HK-2 (cell line): Measurements from ENCODE around the gene PAIP1.
A peak's percentile ranks its signal among the peaks of the same experiment; 100 is the strongest.
"Not testable (repeated sequence)": the region's sequence is repeated elsewhere in the genome, so short reads cannot be mapped to it uniquely, and the experiment has no call there.

Experiments
- DNase-seq: peaks from one replicate; pipeline ENCODE4 v3.0.0-alpha.2; 2018; ENCODE audit not compliant: unreplicated experiment

PAIP1 gene

DNA sequence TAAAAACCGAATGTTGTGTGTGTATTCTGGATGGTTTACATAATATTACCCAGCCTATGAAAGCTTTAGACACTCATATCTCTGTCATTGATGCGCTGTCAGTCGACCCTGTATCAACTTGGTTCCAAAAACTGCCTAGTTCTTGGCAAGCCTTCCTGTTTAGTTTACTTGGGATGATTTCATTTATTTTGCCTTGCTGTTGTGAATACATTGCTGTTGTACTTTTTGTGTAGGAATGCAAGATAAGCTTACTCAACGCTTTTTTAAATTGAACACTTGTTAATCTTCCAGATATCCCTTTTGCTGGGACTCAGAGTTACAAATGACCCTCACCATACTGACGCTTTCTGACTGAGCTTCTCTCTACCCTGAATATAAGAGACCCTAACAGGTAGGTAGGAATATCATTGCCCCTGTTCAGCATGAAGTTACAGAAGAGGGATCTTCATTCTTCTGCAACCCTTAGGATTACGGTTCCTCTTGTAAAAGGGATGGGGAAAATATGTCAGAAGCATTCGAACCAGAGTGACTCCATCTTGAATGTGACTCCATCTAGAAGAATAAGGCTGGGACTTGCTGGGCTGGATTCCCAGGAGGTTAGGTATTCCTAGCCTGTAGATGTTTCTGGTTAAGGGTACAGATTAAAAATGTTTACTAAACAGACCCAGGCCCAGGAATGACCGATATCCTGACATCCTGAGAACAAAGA lies 13.7 kb upstream of the PAIP1 start:
- DNase-seq = no peak

GRCh38 chr5:43569236-43569746 lies 12.4 kb upstream of the PAIP1 start:
- DNase-seq = no peak

- no peak for DNase-seq
Measured at GRCh38 chr5:43567967-43568366, 11.1 kb upstream of the PAIP1 start.

DNA sequence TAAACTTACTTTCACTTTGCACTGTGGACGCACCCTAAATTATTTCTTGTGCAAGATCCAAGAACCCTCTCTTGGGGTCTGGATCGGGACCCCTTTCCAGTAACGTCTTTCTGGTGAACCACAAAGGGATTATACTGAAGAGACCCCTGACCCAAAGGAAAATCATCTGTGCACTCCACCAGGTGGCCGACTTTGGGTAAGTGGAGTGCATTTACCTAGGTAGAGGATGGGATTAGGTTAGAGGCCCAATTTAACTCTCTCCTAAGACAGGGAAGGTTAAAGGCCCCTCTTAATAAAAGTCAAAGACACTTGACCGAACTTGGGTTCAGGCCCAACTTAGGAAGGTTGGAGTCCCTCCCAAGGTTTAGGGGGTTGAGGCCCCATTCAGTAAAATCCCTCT lies 8.2 kb upstream of the PAIP1 start:
- no peak for DNase-seq

DNA sequence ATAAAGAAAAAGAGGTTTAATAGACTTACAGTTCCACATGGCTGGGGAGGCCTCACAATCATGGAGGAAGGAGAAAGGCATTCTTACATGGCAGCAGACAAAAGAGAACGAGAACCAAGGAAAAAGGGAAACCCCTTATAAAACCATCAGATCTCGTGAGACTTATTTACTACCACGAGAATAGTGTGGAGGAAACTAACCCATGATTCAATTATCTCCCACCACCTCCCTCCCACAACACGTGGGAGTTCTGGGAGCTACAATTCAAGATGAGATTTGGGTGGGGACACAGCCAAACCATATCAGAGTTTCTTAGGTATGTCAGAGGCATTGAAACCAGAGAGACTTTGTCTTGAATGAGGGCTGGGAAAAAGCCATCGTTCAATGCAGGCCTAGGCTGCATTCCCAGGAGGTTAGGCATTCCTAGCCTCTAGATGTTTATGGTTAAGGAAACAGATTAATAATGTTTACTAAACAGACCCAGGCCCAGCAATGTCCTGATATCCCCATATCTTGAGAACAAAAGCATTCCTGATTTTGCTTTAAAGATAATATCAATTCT lies 7.5 kb upstream of the PAIP1 start:
- DNase-seq = no peak

DNA sequence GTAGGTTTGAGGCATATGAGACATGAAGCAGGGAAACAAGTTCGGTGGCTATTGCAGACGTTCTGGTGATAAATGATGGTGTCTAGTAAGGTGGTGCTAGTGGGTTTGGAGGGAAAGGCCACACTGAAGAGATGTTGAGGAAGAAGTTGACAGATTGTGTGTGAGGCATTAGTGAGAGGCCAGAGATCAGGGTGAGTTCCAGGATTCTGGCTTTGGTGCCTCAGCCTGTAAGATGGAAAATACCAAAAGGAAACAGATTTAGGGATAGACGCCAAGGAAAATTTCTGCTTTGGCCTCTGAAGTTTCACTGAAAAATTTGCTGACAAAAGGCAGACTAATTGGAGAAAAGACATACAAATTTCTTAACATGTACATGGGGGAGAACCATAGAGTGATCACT lies 6.4 kb upstream of the PAIP1 start:
- DNase-seq = no peak

DNA sequence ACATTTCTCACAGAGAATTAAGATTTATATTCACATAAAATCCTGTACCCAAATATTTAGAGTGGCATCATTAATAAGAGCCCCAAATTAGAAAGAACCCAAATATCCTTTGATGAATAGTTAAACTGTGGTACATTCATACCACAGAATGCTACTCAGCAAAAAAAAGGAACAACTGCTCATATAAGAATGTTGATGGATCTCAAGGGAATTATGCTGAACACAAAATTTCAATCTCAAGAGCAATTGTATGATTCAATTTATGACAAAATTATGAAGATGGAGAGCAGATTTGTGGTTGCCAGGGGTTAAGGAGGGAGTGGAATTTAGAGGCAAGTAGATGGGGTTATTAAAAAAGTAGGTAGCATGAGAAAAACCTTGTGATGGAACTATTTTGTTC lies 4.5 kb upstream of the PAIP1 start:
- DNase-seq = no peak

GRCh38 chr5:43560128-43560527 lies 3.3 kb upstream of the PAIP1 start:
- no peak for DNase-seq

DNA sequence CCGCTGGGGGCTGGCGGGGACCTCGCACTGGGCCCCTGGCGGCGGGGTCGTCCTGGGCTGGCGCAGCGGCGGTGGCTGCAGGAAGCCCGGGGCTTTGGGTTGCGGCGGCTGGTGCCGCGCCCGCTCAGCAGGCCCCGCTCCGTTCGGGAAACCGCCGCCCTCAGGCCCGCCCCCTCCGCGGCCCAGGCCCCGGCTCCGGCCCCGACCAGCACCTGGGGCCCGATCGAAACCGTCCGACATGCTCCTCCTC lies 345 bp downstream of the PAIP1 start:
- not testable (repeated sequence) for DNase-seq

DNA sequence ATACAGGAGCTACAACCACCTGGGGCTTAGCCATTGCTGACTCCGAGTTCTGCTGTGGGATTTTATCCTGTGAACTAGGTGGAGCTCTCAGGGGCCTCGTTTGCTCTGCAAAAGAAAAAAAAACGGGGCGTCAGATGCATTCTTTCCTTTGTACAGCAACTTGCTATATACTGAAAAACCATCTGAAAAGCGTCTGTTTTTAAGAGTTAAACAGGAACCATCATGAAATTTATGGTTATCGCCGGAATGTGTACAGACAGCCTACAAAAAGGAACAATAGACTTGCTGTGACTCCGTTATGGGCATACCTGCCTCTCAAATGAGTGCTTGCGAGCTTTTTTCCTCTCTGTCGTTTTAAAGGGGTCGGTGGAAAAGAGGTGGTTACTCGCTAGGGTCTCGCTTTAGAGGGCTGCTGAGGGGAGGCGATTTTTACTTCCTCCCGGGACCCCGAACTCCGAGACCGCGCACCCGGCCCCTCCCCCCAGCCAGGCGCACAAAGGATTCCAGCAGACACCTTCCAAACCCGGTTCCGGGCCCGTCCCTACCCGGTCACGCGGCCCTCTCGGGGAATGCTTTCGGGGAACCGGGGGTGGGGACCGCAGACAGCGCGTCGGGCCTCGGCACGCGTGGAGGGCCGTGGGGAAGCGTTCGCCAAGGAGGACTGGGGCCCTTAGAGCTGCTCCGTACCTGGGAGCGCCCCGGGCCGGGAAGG lies 826 bp downstream of the PAIP1 start:
- peak; percentile 60 for DNase-seq

DNA sequence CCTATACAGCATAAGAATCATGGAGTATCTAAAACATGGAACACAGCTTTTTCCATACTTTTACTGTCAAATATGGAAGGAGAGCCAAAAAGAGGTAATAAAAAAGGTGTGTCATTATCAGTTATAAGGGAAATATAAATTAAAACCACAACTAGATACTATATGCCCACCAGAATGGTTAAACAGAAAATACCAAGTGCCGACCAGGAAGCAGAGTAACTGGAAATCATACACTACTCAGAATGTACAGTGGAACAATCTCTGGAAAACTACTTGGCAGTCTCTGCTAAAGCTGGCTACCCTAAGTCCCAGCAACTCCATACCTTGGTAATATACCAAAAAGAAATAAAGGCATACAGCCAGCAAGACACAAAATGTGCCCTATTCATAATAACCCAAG lies 2.4 kb downstream of the PAIP1 start:
- no peak for DNase-seq

- DNase-seq = no peak
Measured at GRCh38 chr5:43553381-43553780, 3.5 kb downstream of the PAIP1 start.

DNA sequence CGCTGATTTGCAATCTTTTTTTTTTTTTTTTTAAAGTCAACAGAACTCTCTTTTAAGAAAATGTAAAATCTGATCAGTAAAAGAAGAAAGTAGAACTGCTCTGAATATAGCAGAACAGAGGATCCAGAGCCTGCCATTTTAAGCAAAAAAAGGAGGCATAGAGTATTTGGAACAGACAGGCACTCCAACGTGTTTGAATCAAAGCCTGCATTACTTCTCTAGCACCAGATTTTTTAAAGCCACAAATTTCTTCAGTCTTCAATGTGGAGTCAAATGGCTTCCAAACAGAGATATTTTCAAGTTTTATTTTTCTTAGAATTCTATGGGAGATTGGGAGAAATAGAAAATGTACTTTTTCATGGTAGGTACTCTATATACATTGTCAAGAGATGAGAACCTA lies 5.1 kb downstream of the PAIP1 start:
- no peak for DNase-seq

DNA sequence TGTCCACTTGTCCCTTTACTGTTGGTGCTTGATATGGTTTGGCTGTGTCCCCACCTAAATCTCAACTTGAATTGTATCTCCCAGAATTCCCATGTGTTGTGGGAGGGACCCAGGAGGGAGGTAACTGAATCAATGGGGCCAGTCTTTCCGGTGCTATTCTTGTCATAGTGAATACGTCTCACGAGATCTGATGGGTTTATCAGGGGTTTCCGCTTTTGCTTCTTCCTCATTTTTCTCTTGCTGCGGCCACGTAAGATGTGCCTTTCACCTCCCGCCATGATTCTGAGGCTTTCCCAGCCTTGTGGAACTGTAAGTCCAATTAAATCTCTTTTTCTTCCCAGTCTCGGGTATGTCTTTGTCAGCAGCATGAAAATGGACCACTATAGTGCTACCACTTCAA lies 7.6 kb downstream of the PAIP1 start:
- DNase-seq = not testable (repeated sequence)

DNA sequence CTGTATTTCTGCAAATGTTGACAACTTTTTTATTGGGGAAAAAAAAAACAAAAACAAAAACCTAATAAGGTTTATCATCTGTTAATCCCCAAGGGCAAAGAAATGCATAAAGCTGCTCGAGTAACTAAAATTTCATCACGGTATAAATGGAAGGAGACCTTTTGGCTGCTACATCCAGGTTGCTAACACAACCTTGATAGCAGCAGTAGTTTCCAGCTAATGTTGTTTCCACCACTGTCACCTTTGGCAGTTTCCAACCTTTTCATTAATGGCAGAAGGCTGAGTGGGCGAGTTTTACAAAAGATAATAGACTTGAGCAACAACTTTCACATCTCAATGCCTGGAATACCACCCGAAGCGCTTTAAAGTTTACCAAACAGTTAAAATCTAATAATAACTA lies 8.5 kb downstream of the PAIP1 start:
- DNase-seq = no peak

DNA sequence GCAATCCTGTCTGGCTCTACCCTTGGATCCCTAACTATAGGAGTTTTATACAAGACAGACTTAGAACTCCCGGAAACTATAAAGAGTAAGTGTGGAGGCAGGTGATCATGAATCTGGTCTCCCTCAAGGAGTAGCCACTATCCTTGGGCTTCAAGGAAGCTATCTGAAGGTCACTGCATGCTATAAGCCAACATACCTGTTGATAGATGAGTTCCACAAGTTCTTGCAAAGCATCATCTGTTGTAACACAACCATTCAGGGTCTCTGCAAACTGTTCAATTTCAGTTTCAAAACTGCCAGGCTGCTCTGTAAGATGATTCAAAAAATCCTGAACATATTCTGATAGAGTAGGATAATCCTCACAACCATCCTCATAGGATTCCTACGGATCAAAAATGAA lies 9.3 kb downstream of the PAIP1 start:
- DNase-seq = no peak

GRCh38 chr5:43543434-43543833 lies 13.4 kb downstream of the PAIP1 start:
- no peak for DNase-seq

DNA sequence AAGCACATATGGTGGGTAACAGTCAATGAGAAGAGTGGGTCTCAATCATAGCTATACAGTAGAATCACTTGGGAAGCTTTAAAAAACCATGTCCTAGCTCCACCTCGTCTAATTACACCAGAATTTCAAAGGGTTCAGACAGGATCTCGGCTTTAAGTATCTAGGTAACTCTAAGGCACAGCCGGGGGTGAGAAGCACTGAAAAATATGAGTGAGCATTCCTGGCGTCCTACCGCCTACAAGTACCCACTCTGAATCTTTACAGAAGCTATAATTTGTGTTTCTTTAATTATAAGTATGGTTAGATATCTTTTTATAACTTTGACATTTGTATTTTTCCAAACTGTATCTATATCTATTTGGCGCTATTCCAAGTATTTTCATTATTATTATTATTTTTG lies 16.1 kb downstream of the PAIP1 start:
- DNase-seq = no peak

DNA sequence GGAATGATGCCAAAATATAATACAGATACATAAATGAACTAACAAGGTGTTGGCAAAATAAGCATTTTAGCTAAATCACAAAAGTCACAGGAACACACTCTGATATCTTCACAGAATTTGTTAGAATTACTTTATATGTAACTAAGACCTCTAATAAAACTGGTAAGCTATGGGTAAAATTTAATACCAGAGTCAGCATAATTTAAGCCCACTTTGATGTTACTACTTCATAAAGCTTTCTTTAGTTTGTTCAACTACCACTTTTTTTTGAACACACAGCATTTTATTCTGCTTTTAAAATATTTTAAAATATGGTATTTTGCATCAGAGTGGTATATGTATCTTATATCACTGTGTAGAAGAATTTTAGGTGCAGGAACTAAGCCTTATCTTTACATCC lies 19.9 kb downstream of the PAIP1 start:
- no peak for DNase-seq

GRCh38 chr5:43533646-43534045 lies 23.2 kb downstream of the PAIP1 start:
- no peak for DNase-seq

DNA sequence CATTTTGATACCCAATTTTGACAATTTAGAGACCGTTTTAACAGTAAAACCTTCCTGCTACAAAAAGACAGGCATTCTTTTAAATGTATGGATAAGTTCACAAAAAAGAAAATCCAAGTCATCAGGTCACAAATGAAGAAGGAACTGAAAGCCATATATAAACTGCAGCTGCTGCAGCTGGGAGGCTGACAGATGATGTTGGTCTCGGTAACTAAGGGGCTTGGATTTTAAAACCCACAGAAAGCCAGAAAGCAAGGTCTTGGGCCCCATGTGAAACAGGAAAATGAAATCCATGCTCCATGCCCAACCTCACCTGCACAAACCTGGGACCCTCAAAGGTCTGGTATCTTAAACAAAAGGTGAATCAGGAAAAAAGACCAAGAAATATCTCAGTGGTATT lies 26.2 kb downstream of the PAIP1 start:
- DNase-seq = no peak

GRCh38 chr5:43523662-43524072 lies 33.2 kb downstream of the PAIP1 start:
- no peak for DNase-seq

DNA sequence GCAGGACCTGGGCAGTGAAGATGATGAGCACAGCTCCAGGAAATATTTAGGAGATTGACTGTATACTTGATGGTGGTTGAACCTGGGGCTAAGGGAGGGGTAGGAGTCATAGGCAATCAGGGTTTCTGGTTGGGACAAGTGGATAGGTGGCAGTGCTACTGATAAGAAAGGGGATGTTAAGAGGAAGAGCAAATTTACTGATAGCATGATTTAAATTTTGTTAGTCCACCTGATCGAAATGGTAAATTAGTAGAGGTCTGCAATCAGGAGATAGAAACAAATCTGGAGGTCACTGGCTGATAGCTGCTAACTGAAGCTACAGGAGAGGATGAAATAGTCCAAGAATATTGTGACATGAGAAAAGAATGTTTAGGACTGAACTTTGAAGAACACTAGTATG lies 36.3 kb downstream of the PAIP1 start:
- no peak for DNase-seq

DNA sequence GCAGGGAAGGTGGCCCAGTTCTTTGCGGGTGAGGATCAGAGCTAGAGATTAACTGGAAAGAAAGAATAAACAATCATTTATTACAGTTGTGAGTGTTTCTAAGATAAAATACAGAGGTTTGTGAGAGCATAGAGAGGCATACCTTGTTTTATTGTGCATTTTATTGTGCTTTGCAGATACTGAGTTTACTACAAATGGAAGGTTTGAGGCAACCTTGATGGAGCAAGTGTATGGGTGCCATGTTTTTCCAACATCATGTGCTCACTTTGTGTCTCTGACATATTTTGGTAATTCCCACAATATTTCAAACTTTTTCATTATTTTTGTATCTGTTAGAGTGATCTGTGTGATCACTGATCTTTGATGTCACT lies 41.2 kb downstream of the PAIP1 start:
- no peak for DNase-seq
